ENCODE data around the gene IPO11. TPM values are rescaled to one million over a fixed set of nuclear protein-coding genes. Genes with fewer than 3 reads are reported as not detected.

IPO11 gene
- total RNA-seq, 1 experiment from 2014 or later: 47.1 TPM

- Histone ChIP-seq H3K9me2 (ENCODE audit: insufficient read depth) (no peaks in the 10 kb centered on the region), H3K36me3 (ENCODE audit: low read depth) (no peaks in the 10 kb centered on the region), H3K9me3 (ENCODE audit: insufficient read depth, low read depth) (no peaks in the 10 kb centered on the region), H4K20me1 (ENCODE audit: insufficient read depth) (no peaks in the 10 kb centered on the region), H3K79me2 (ENCODE audit: low read depth) (no peaks in the 10 kb centered on the region), H3K4me3 (no peak overlapping the region), H3K27me3 (ENCODE audit: insufficient read depth, low read depth) (no peaks in the 10 kb centered on the region), H3K27ac (no peak overlapping the region), H2AFZ (no peak overlapping the region), H3K4me1 (replicated peaks; ENCODE audit: insufficient read depth) (no peaks in the 10 kb centered on the region), H3F3A (ENCODE audit: insufficient read depth, low read depth) (no peaks in the 10 kb centered on the region), H3K4me2 (no peak overlapping the region)
- TF ChIP-seq EZH2 (IDR thresholded peaks at IDR 0.05; ENCODE audit: low read depth): no peak
- no peak for TF ChIP-seq CTCF (conservative IDR thresholded peaks at IDR 0.05)
- intact Hi-C loops (cut with micrococcal nuclease; ENCODE audit: unreplicated experiment): no loop called here
- ChIA-PET CTCF (no interaction called here), POLR2A (ENCODE audit: unreplicated experiment) (no interaction called here)
- no peak for DNase-seq
- no TSS peak for BruUV-seq (replicated peaks)
Measured at GRCh38 chr5:62576570-62577170, 164.1 kb downstream of the IPO11 start.

GRCh38 chr5:62577488-62577887 is 164.9 kb downstream of the IPO11 start:
- Histone ChIP-seq H3F3A (ENCODE audit: insufficient read depth, low read depth) (no peaks in the 10 kb centered on the region), H3K79me2 (ENCODE audit: low read depth) (no peaks in the 10 kb centered on the region), H3K27me3 (ENCODE audit: insufficient read depth, low read depth) (no peaks in the 10 kb centered on the region), H3K9me3 (ENCODE audit: insufficient read depth, low read depth) (no peaks in the 10 kb centered on the region), H4K20me1 (ENCODE audit: insufficient read depth) (no peaks in the 10 kb centered on the region), H3K4me2 (no peak overlapping the region), H3K4me1 (replicated peaks; ENCODE audit: insufficient read depth) (no peaks in the 10 kb centered on the region), H3K27ac (no peak overlapping the region), H3K36me3 (ENCODE audit: low read depth) (no peaks in the 10 kb centered on the region), H2AFZ (no peak overlapping the region), H3K4me3 (no peak overlapping the region), H3K9me2 (ENCODE audit: insufficient read depth) (no peaks in the 10 kb centered on the region)
- POLR2A ChIA-PET (ENCODE audit: unreplicated experiment): interaction anchor here (0.5 kb wide), 1 partner anchor 29 kb away, joined by 4 read pairs; no protein-coding TSS in a partner anchor
- BruUV-seq (replicated peaks): no TSS peak
- CTCF ChIA-PET: no interaction called here
- intact Hi-C loops (cut with micrococcal nuclease; ENCODE audit: unreplicated experiment): no loop called here
- TF ChIP-seq CTCF (conservative IDR thresholded peaks at IDR 0.05) (no peak), EZH2 (IDR thresholded peaks at IDR 0.05; ENCODE audit: low read depth) (no peak)
- no peak for DNase-seq

GRCh38 chr5:62578540-62578939 is 166.0 kb downstream of the IPO11 start, which contains the start of gene LRRC70:
Gene LRRC70 (plus strand): TSS chr5:62578819. CDS start chr5:62579439, 620 bp downstream.
- intact Hi-C loops (cut with micrococcal nuclease; ENCODE audit: unreplicated experiment): no loop called here
- no peak within 1 kb of the TSS for H3K4me3 ChIP-seq
- H3K4me2 ChIP-seq: no peak within 1 kb of the TSS
- no peak within 1 kb of the TSS for H2AFZ ChIP-seq
- H3K27ac ChIP-seq: no peak within 1 kb of the TSS
- POLR2A ChIA-PET (ENCODE audit: unreplicated experiment): no interaction called here
- H3F3A ChIP-seq (ENCODE audit: insufficient read depth, low read depth): no peaks in the 10 kb centered on the region
- TF ChIP-seq EZH2 (IDR thresholded peaks at IDR 0.05; ENCODE audit: low read depth) (no peak), CTCF (conservative IDR thresholded peaks at IDR 0.05) (no peak)
- H3K9me3 ChIP-seq (ENCODE audit: insufficient read depth, low read depth): no peaks in the 10 kb centered on the region
- no peaks in the 10 kb centered on the region for H3K36me3 ChIP-seq (ENCODE audit: low read depth)
- H3K27me3 ChIP-seq (ENCODE audit: insufficient read depth, low read depth): no peaks in the 10 kb centered on the region
- CTCF ChIA-PET: no interaction called here
- DNase-seq: no peak
- no TSS peak for BruUV-seq (replicated peaks)
- no peaks in the 10 kb centered on the region for H4K20me1 ChIP-seq (ENCODE audit: insufficient read depth)
- H3K9me2 ChIP-seq (ENCODE audit: insufficient read depth): no peaks in the 10 kb centered on the region
- no peaks in the 10 kb centered on the region for H3K4me1 ChIP-seq (replicated peaks; ENCODE audit: insufficient read depth)
- no peaks in the 10 kb centered on the region for H3K79me2 ChIP-seq (ENCODE audit: low read depth)
